RCC 7860 (cell line): Measurements from ENCODE around the gene TEK.
A peak's percentile ranks its signal among the peaks of the same experiment; 100 is the strongest.

Experiments
- DNase-seq: peaks from one replicate; pipeline ENCODE4 v3.0.0-alpha.2; 2015; ENCODE audit warnings: low spot score
- FAIRE-seq: peaks from 2 replicates; lab custom pipeline; 2012; peaks lifted over from hg19 to GRCh38; lab: Jason Lieb, UNC

TEK gene

GRCh38 chr9:27118916-27119315, 9.9 kb downstream of the TEK start:
- FAIRE-seq (no peak), DNase-seq (peak; percentile 17)

DNA sequence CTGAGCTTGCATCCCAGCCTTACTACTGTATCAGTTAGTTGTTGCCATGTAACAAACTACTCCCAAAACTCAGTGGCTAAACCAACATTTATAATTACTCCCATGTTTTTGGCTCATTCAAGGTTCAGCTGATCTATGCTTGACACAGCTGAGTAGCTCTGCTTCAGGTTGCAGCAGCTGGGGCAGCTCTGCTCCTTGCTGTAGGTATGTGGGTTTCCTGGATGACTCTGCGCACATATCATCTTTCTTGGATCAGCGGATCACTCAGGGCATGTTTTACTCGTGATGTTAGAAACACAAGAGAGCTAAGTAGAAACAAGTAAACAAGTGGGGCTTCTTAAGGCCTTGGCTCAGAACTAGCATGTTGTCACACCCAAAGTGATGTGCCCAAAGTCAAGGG, 15.1 kb downstream of the TEK start:
- FAIRE-seq: no peak

GRCh38 chr9:27125030-27125429, 16.0 kb downstream of the TEK start:
- peak; percentile 74 for DNase-seq

More for the DNA sequence above, 15.1 kb downstream of the TEK start:
- DNase-seq: no peak

DNA sequence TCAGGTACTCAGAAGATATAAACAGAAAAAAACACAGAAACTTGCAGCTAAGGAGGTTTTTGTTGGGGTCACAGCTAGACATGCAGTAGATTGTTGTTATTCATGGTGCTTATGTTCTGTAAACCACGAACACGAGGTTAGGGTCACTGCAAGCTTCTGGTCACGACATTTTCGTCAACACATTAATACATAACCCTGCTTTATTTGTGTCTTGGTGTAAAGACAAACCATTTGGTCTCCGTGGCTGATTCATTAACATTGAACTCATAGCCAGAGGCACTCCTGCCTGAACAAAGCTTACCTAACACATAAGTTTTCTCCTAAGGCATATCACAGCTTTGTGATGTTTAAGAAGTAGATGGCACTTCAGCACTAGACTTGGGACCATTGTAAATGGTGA, 16.9 kb downstream of the TEK start:
- DNase-seq: no peak
- no peak for FAIRE-seq

More at GRCh38 chr9:27125030-27125429, 16.0 kb downstream of the TEK start:
- peak; percentile 70 for FAIRE-seq

DNA sequence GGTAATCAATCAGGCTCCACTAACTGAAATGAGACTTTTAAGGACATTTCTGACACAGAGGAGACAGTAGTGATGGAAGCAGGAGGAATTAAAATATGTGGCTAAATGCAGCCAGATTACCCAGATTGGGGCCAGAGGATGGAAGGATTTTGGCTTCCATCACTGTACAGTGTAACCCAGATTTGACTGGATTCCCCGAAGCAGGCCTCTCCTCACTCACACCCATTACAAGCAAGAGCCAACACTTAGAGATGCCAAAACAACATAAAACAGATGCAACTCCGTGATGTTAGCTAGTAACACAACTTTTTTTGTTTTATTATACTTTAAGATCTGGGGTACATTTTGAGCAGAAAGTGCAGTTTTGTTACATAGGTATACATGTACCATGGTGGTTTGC, 17.6 kb downstream of the TEK start:
- DNase-seq: no peak
- FAIRE-seq: no peak

DNA sequence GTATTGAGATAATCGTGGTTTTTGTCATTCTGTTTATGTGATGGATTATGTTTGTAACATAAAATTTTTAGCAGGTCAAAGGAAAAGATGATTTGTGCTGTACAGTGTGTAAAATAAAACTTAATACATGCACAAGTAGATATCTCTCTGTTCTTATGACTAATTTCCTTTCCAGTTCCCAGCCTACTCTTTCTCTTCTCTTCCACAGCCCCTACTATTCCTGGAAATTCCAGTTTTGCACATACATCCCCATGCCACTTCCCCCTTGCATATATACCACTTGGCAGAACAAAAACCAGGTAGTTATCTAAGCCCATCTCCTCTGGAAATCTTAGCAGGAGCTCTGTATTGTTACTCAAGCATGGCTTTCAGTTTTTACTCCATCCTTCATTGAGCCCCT, 20.2 kb downstream of the TEK start:
- DNase-seq (no peak), FAIRE-seq (no peak)

- FAIRE-seq: no peak
- DNase-seq: no peak
These were observed 22.7 kb downstream of the TEK start for GRCh38 chr9:27131731-27132130.

GRCh38 chr9:27133817-27134216, 24.8 kb downstream of the TEK start:
- no peak for FAIRE-seq
- no peak for DNase-seq

DNA sequence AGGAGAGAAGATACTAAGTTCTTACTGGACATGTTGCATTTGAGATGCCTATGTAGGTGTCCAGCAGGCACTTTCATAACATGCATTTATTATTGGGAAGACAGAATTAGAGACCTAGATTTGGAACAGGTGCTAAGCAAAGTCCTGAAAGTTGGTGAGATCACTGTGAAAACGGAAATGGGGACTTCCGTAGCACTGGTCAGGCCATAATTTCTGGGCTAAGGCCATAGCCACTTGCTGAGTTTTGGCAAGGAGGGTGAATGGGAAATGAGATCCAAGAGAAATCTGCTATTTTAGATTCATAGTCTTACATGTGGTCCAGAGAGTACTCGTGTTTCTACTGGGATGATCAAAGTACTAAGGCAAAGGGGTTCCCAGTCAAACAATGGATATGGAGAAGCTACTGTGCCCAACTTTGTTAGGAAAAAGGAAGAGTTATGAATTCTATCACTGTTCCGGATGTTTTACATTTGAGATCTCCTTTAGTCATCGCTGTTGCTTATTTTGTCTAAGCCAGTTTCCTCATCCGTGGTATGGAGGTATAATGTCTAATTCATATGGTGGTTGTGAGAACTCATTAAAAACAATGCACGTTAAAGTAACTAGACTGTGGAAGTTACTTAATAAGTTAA, 33.4 kb downstream of the TEK start:
- FAIRE-seq (no peak), DNase-seq (no peak)

GRCh38 chr9:27145143-27145542, 36.1 kb downstream of the TEK start:
- DNase-seq: no peak
- no peak for FAIRE-seq

DNA sequence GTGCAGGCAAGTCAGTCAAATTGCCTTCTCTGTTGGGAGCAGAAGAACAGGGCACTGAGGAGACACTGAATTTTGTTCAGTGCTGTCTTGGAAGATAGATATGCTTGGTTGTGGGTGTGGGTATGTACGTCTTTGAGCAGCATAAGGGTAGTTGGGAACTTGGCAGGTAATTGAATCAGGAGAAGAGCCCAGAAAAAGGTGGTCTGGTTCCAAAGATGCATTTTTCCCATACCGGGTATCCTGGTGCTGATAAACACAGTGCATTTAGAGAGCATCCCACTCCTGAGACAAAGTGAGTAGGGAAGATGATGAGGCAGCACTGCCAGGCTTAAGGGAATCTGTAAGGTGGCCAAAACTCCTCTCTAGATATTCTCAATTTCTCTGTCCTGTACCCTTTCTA, 40.6 kb downstream of the TEK start:
- FAIRE-seq (no peak), DNase-seq (no peak)

DNA sequence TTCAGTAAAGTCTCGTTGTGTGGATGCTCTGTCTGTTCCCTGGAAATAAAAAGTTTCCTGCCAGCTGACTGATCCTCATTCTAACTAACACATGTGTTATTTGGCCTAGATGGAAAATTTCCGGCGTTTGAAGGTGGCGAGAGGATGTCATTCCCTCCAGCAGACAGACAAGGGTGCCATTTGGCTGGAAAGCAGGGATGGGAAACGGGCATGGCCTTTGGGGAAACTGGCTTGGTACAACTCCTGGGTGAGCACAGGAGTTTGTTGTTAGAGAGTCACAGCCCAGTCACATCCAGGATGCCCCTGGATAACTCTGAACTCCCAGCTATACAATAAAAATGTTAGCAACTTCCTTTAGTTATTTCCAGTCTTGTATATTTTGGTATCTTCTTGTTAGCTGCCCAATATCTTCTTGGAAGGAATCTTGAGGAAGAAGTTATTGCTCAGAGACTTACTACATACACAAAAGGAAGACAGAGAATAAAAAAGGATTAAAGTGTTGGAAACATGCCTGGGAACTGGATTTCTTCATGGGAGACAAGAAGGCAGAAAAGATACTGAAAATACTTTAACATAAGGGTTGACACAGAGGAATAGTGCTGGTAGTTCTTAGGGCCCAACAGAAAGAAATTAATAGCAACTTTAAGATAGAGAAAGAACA, 41.9 kb downstream of the TEK start:
- no peak for DNase-seq
- FAIRE-seq: no peak

- no peak for FAIRE-seq
- DNase-seq: peak; percentile 11
These were observed 42.8 kb downstream of the TEK start for GRCh38 chr9:27151693-27152404.

GRCh38 chr9:27152405-27152718, 43.3 kb downstream of the TEK start:
- FAIRE-seq (no peak), DNase-seq (no peak)

DNA sequence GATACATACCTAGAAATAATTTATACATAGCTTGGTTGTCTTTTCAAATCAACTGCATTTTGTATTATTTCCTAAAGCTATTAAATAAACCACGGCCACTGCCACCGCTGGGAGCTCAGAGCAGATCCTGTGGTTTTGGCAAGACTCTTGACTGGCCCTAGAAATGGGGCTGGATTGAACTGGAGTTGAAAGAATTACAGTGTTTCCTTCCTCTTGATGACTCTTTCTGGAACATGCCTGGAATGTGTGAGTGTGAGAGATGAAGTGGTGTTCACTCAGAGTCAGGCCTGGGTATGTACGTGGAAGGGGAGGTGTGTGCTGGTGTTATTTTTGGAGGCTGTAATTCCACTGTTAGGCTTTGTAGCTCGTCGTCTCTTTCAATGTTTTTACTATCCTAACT, 45.9 kb downstream of the TEK start:
- DNase-seq (peak; percentile 46), FAIRE-seq (peak; percentile 60)

DNA sequence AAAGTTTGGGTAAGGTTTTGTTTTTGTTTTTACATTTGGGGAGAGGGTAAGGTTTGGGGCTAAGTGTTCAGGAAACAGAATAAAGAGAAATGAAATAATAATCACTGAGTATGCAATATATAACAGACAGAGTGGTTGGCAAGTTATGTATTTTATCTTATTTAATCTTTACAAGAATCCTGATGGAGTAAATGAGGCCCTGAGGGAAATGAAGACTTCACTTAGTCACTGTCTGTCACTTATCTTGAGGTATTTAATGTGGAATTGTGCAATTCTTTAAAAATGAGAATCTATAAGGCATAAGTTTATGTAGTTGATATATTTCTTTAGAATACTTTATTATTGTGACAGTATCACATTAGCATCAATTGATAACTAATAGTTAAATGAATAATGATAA, 48.1 kb downstream of the TEK start:
- no peak for DNase-seq

GRCh38 chr9:27157736-27158135, 48.7 kb downstream of the TEK start:
- DNase-seq: no peak
- FAIRE-seq: no peak

More for the DNA sequence above, 48.1 kb downstream of the TEK start:
- no peak for FAIRE-seq

DNA sequence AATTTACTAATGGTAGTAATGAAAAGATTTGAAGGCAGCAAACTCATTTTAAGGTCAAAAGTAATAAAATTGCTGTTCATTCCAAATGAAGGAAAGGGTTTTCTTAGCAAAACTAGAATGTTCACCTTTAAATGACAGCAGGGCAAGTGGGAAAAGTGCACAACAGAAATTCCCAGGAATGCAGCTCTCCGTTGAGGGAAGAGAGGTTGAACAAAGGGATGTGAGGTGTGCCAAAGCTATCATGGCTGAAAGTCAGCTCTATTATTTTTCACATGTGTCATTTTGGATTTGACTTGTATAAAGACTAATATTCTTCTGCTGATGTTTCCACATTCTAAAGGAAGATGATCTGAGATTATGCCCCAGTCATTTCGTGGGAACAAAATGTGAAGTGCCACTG, 51.6 kb downstream of the TEK start:
- DNase-seq: no peak
- FAIRE-seq: no peak

GRCh38 chr9:27162045-27162444, 53.0 kb downstream of the TEK start:
- no peak for FAIRE-seq
- no peak for DNase-seq

DNA sequence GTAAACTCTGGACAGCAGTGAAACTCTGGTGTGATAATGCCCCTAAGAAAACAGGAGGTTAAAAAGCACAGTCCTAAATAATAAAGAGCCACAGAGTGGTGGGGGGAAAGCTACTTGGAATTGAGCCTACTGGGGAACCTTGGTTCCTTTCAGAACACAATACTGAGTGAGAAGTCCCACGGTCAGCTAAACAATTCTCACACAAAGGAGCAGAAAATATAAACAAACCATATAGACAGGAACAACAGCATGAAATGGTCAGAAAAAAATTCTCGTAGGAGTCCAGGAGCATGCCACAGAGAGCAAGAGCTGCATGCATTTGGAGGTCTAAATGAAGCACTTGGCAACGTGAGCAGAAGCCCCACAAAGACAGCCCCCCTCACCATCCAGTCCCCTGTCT, 56.0 kb downstream of the TEK start:
- no peak for DNase-seq
- no peak for FAIRE-seq

DNA sequence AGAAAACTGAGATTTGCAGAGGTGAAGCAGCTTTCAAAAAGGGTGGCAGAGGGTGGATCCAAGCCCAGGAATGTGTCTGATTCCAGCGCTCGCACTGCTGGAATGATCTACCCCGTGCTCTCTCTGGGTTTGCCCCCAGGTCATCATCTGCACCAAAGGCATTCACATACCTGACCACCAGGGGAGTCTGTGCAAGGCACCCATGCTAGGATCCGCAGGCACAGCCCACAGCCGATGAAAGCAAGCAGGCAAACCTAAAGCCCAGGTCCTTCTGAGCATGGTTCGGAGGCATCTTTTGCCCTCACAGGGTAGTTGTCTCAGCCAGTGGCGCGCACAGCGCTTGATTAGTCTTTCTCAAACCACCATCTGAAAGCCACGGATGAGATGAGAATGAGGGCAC, 56.6 kb downstream of the TEK start:
- FAIRE-seq (no peak), DNase-seq (no peak)

DNA sequence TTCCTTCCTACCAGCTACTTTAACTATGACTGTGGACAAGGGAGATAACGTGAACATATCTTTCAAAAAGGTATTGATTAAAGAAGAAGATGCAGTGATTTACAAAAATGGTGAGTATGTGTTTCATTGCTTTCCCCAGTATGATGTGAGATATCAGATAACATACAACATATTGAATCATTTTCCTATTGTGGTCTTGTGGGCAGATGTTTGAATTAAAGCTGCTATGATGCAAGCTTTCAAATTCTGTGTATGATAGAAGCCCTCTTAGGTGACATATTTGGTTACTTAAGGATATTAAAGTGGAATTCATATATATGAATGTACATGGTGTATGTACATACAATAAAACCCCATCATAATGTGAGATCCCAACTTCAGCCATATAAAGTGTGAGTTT, 59.5 kb downstream of the TEK start:
- no peak for FAIRE-seq
- no peak for DNase-seq
